ENCODE results near the gene ELL2. TPM values are rescaled to one million over a fixed set of nuclear protein-coding genes. Genes with fewer than 3 reads are reported as not detected.
A peak's percentile ranks its signal among the peaks of the same experiment; 100 is the strongest.

Gene ELL2
- total and polyA plus RNA-seq, 2 of the 13 experiments (the other 11 are each of a cell fraction or from before 2014, with no cell fraction given): 78.9 to 97.1 TPM

DNA sequence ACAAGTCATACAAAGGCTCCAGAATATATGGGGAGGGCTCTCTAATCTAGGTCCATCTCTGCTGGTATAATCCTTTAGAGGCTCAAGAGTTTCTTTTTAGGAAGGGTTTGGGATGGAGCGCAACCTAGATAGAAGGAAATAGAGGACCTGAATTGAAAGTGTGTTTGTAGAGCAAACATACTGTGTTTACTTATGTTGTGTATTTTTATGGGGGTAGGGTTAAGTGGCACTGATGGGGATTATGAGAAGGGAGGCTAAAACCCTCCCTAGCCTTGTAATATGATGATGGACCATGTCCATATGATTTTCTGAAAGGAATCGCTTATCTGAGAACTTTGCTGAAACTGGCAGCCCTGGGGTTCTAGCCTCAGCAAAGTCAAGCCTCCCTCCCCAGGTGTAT lies 4.4 kb upstream of the ELL2 start (continued):
- TF ChIP-seq, protein P1, sequence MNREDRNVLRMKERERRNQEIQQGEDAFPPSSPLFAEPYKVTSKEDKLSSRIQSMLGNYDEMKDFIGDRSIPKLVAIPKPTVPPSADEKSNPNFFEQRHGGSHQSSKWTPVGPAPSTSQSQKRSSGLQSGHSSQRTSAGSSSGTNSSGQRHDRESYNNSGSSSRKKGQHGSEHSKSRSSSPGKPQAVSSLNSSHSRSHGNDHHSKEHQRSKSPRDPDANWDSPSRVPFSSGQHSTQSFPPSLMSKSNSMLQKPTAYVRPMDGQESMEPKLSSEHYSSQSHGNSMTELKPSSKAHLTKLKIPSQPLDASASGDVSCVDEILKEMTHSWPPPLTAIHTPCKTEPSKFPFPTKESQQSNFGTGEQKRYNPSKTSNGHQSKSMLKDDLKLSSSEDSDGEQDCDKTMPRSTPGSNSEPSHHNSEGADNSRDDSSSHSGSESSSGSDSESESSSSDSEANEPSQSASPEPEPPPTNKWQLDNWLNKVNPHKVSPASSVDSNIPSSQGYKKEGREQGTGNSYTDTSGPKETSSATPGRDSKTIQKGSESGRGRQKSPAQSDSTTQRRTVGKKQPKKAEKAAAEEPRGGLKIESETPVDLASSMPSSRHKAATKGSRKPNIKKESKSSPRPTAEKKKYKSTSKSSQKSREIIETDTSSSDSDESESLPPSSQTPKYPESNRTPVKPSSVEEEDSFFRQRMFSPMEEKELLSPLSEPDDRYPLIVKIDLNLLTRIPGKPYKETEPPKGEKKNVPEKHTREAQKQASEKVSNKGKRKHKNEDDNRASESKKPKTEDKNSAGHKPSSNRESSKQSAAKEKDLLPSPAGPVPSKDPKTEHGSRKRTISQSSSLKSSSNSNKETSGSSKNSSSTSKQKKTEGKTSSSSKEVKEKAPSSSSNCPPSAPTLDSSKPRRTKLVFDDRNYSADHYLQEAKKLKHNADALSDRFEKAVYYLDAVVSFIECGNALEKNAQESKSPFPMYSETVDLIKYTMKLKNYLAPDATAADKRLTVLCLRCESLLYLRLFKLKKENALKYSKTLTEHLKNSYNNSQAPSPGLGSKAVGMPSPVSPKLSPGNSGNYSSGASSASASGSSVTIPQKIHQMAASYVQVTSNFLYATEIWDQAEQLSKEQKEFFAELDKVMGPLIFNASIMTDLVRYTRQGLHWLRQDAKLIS (CRISPR knock-in tag; IDR thresholded peaks at IDR 0.05): no peak
- TF ChIP-seq MEF2D (CRISPR knock-in tag; IDR thresholded peaks at IDR 0.05) (peak; percentile 50; the same call in 1 of the 2 replicates), MXI1 (IDR thresholded peaks at IDR 0.05; ENCODE audit: borderline replicate concordance, low read depth, low read length) (no peak), ZFP91 (CRISPR knock-in tag; IDR thresholded peaks at IDR 0.05; ENCODE audit: borderline replicate concordance) (no peak), ZNF263 (CRISPR knock-in tag; IDR thresholded peaks at IDR 0.05) (no peak), ZSCAN9 (CRISPR knock-in tag; IDR thresholded peaks at IDR 0.05; ENCODE audit: borderline replicate concordance) (no peak), MYNN (CRISPR knock-in tag; IDR thresholded peaks at IDR 0.05; ENCODE audit: low read depth) (no peak), ZNF3 (CRISPR knock-in tag; IDR thresholded peaks at IDR 0.05) (no peak), ZNF10 (CRISPR knock-in tag; IDR thresholded peaks at IDR 0.05; ENCODE audit: borderline replicate concordance, low read depth) (no peak), TOPORS (CRISPR knock-in tag; IDR thresholded peaks at IDR 0.05) (no peak), SIN3A (IDR thresholded peaks at IDR 0.05; ENCODE audit: borderline replicate concordance, low read depth, low read length) (no peak), ZNF710 (CRISPR knock-in tag; IDR thresholded peaks at IDR 0.05; ENCODE audit: borderline replicate concordance) (peak; percentile 77; the same call in 1 of the 2 replicates)
- TF ChIP-seq, protein P2, sequence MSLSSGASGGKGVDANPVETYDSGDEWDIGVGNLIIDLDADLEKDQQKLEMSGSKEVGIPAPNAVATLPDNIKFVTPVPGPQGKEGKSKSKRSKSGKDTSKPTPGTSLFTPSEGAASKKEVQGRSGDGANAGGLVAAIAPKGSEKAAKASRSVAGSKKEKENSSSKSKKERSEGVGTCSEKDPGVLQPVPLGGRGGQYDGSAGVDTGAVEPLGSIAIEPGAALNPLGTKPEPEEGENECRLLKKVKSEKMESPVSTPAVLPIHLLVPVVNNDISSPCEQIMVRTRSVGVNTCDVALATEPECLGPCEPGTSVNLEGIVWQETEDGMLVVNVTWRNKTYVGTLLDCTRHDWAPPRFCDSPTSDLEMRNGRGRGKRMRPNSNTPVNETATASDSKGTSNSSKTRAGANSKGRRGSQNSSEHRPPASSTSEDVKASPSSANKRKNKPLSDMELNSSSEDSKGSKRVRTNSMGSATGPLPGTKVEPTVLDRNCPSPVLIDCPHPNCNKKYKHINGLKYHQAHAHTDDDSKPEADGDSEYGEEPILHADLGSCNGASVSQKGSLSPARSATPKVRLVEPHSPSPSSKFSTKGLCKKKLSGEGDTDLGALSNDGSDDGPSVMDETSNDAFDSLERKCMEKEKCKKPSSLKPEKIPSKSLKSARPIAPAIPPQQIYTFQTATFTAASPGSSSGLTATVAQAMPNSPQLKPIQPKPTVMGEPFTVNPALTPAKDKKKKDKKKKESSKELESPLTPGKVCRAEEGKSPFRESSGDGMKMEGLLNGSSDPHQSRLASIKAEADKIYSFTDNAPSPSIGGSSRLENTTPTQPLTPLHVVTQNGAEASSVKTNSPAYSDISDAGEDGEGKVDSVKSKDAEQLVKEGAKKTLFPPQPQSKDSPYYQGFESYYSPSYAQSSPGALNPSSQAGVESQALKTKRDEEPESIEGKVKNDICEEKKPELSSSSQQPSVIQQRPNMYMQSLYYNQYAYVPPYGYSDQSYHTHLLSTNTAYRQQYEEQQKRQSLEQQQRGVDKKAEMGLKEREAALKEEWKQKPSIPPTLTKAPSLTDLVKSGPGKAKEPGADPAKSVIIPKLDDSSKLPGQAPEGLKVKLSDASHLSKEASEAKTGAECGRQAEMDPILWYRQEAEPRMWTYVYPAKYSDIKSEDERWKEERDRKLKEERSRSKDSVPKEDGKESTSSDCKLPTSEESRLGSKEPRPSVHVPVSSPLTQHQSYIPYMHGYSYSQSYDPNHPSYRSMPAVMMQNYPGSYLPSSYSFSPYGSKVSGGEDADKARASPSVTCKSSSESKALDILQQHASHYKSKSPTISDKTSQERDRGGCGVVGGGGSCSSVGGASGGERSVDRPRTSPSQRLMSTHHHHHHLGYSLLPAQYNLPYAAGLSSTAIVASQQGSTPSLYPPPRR (CRISPR knock-in tag; IDR thresholded peaks at IDR 0.05; ENCODE audit: borderline replicate concordance): peak; percentile 96
- TF ChIP-seq, protein P3, sequence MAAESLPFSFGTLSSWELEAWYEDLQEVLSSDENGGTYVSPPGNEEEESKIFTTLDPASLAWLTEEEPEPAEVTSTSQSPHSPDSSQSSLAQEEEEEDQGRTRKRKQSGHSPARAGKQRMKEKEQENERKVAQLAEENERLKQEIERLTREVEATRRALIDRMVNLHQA (CRISPR knock-in tag; IDR thresholded peaks at IDR 0.05): no peak
- TF ChIP-seq, protein P4, sequence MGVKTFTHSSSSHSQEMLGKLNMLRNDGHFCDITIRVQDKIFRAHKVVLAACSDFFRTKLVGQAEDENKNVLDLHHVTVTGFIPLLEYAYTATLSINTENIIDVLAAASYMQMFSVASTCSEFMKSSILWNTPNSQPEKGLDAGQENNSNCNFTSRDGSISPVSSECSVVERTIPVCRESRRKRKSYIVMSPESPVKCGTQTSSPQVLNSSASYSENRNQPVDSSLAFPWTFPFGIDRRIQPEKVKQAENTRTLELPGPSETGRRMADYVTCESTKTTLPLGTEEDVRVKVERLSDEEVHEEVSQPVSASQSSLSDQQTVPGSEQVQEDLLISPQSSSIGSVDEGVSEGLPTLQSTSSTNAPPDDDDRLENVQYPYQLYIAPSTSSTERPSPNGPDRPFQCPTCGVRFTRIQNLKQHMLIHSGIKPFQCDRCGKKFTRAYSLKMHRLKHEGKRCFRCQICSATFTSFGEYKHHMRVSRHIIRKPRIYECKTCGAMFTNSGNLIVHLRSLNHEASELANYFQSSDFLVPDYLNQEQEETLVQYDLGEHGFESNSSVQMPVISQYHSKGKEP (CRISPR knock-in tag; IDR thresholded peaks at IDR 0.05): no peak

All from HepG2 (cell line).